IMR-90 (cell line): ENCODE results near the gene MTA1. TPM values are rescaled to one million over a fixed set of nuclear protein-coding genes. Genes with fewer than 3 reads are reported as not detected.

Experiments used
- ATAC-seq: fragments of 200-7000 bp; cut with Tn5 transposase; 2 replicates; pipeline ENCODE4 v1.9.1; 2020; ENCODE audit warnings: low read depth, mild to moderate bottlenecking, moderate library complexity
- BruUV-seq: library from RNA; stranded (reverse); fragments of 400-500 nt; replicated peaks from 2 replicates; lab custom pipeline; 2021; lab: Mats Ljungman, UMichigan
- CTCF ChIA-PET: fragments of 300-600 bp; formaldehyde crosslinking; extraction: SDS; loops from one replicate; lab custom pipeline; 2021; ENCODE audit warnings: antibody characterized with exemption; lab: Yijun Ruan, JAX
- POLR2A ChIA-PET: fragments of 300-600 bp; sonication (Branson Sonifier 250); formaldehyde crosslinking; loops from one replicate; lab custom pipeline; 2022; ENCODE audit warnings: antibody characterized with exemption; ENCODE audit not compliant: unreplicated experiment; lab: Charles Lee
- DNase-seq: peaks from one replicate; pipeline ENCODE4 v3.0.0; 2013
- H2AFZ ChIP-seq: replicated peaks from 2 replicates; pipeline ENCODE3; 2013; ENCODE audit warnings: low read length, mild to moderate bottlenecking; ENCODE audit not compliant: poor library complexity
- H2AK5ac ChIP-seq: 2 replicates; pipeline ENCODE4 v1.6.1; 2013; ENCODE audit warnings: low read depth, low read length, inconsistent platforms
- H2AK9ac ChIP-seq: replicated peaks from 2 replicates; pipeline ENCODE3; 2013; ENCODE audit warnings: mild to moderate bottlenecking, low read depth, low read length, moderate library complexity; ENCODE audit not compliant: poor library complexity
- H2BK120ac ChIP-seq: 2 replicates; pipeline ENCODE4 v1.6.1; 2013; ENCODE audit warnings: low read depth, low read length, inconsistent platforms
- H2BK15ac ChIP-seq: 3 replicates; pipeline ENCODE4 v1.6.1; 2013; ENCODE audit warnings: low read depth, low read length, inconsistent platforms
- H2BK20ac ChIP-seq: 2 replicates; pipeline ENCODE4 v1.6.1; 2013; ENCODE audit warnings: low read depth, mild to moderate bottlenecking, inconsistent platforms, low read length, moderate library complexity
- H2BK5ac ChIP-seq: 2 replicates; pipeline ENCODE4 v1.6.1; 2013; ENCODE audit warnings: mild to moderate bottlenecking, low read depth, low read length, inconsistent platforms; ENCODE audit not compliant: poor library complexity, severe bottlenecking
- H3K14ac ChIP-seq: replicated peaks from 2 replicates; pipeline ENCODE4 v1.6.1; 2013; ENCODE audit warnings: low read depth, low read length, inconsistent platforms
- H3K18ac ChIP-seq: 2 replicates; pipeline ENCODE4 v1.6.1; 2013; ENCODE audit warnings: low read depth, low read length, control low read depth
- H3K23ac ChIP-seq: 2 replicates; pipeline ENCODE4 v1.6.1; 2013; ENCODE audit warnings: low read depth, low read length, inconsistent platforms
- H3K27ac ChIP-seq: 2 replicates; pipeline ENCODE4 v1.5.1; 2013; ENCODE audit warnings: mild to moderate bottlenecking, control low read depth, low read length; ENCODE audit not compliant: insufficient read depth
- H3K27me3 ChIP-seq: 2 replicates; pipeline ENCODE4 v1.6.1; 2013; ENCODE audit warnings: low read length; ENCODE audit not compliant: control insufficient read depth, insufficient read depth
- H3K36me3 ChIP-seq: 2 replicates; pipeline ENCODE4 v1.6.1; 2013; ENCODE audit warnings: low read length, mixed read lengths; ENCODE audit not compliant: control insufficient read depth, insufficient read depth
- H3K4ac ChIP-seq: 2 replicates; pipeline ENCODE4 v1.6.1; 2013; ENCODE audit warnings: low read depth, low read length, inconsistent platforms
- H3K4me1 ChIP-seq: 2 replicates; pipeline ENCODE4 v1.6.1; 2013; ENCODE audit warnings: low read length, mixed read lengths; ENCODE audit not compliant: control insufficient read depth, insufficient read depth
- H3K4me2 ChIP-seq: 2 replicates; pipeline ENCODE4 v1.6.1; 2013; ENCODE audit warnings: low read depth, mild to moderate bottlenecking, control low read depth, low read length, moderate library complexity
- H3K4me3 ChIP-seq: 2 replicates; pipeline ENCODE4 v1.5.1; 2013; ENCODE audit warnings: low read depth, mild to moderate bottlenecking, control low read depth, low read length, moderate library complexity; ENCODE audit not compliant: insufficient read depth
- H3K56ac ChIP-seq: 2 replicates; pipeline ENCODE4 v1.6.1; 2013; ENCODE audit warnings: low read length, inconsistent platforms; ENCODE audit not compliant: insufficient read depth; ENCODE audit errors: extremely low read depth
- H3K79me1 ChIP-seq, 2 experiments: 2 replicates each; pipeline ENCODE4 v1.6.1; 2013; ENCODE audit warnings: low read length in 2 of 2, inconsistent platforms in 1 of 2, low read depth in 1 of 2
- H3K9ac ChIP-seq: 2 replicates; pipeline ENCODE4 v1.6.1; 2013; ENCODE audit warnings: low read depth, low read length, control low read depth
- H3K9me1 ChIP-seq: 2 replicates; pipeline ENCODE4 v1.6.1; 2013; ENCODE audit warnings: low read length, inconsistent platforms; ENCODE audit not compliant: insufficient read depth
- H3K9me3 ChIP-seq: 2 replicates; pipeline ENCODE4 v1.6.1; 2013; ENCODE audit warnings: low read length; ENCODE audit not compliant: control insufficient read depth, insufficient read depth
- H4K20me1 ChIP-seq: 2 replicates; pipeline ENCODE4 v1.6.1; 2013; ENCODE audit warnings: low read length, inconsistent platforms; ENCODE audit not compliant: insufficient read depth
- H4K5ac ChIP-seq: 2 replicates; pipeline ENCODE4 v1.6.1; 2013; ENCODE audit warnings: mild to moderate bottlenecking, low read depth, low read length, control low read depth
- H4K8ac ChIP-seq, 2 experiments: 2 replicates each; pipeline ENCODE4 v1.6.1; 2013; ENCODE audit warnings: low read depth in 2 of 2, low read length in 2 of 2, control low read depth in 1 of 2, inconsistent platforms in 1 of 2
- H4K91ac ChIP-seq: 2 replicates; pipeline ENCODE4 v1.6.1; 2013; ENCODE audit warnings: low read depth, low read length, inconsistent platforms; ENCODE audit not compliant: insufficient read depth
- RCOR1 ChIP-seq: IDR thresholded peaks from 2 replicates; pipeline ENCODE4 v1.6.1; 2012; ENCODE audit warnings: mild to moderate bottlenecking, low read length, improper control_type of control experiment; ENCODE audit not compliant: insufficient replicate concordance
- WGBS, 2 experiments: methylation state at CpG; one replicate each; pipeline versions ENCODE4 v1.1.5 to v1.1.7; 2013; ENCODE audit warnings: missing lambda C conversion rate in 2 of 2; ENCODE audit not compliant: insufficient read length in 1 of 2; ENCODE audit errors: extremely low coverage in 2 of 2; 5-methylcytosine and 5-hydroxymethylcytosine counted together
- dilution Hi-C: fragments of 300-500 bp; cut with HindIII; formaldehyde crosslinking; loops from one replicate; pipeline ENCODE4 v1.14.3; 2018; ENCODE audit warnings: low sequenced_read_pairs; ENCODE audit not compliant: unreplicated experiment
- in situ Hi-C: fragments of 300-500 bp; cut with MboI; formaldehyde crosslinking; loops from 3 replicates; pipeline ENCODE4 v1.14.3; 2019; ENCODE audit warnings: low sequenced_read_pairs, inconsistent platforms, mixed read lengths
- intact Hi-C: fragments of 100-400 bp; cut with micrococcal nuclease; formaldehyde crosslinking; loops from 2 replicates; pipeline ENCODE4 v1.10.0; 2022
- polyA plus RNA-seq, 3 experiments: library from polyadenylated mRNA; depleted of rRNA; stranded (reverse); fragments of >200 nt; gene quantifications; 2 replicates each; pipeline ENCODE4 v1.2.3, GENCODE V29; 2012; ENCODE audit warnings: low replicate concordance in 1 of 3
- total RNA-seq: library from RNA; depleted of rRNA; stranded (reverse); fragments of >200 nt; gene quantifications from 2 replicates; pipeline ENCODE4 v1.2.3, GENCODE V29; 2012

Gene MTA1
- total and polyA plus RNA-seq, 2 of the 4 experiments (the other 2 are of a cell fraction): 21.5 to 61.6 TPM

GRCh38 chr14:105497671-105498429, 78.2 kb downstream of the MTA1 start:
- H2BK120ac ChIP-seq: no peak overlapping the region
- H2BK20ac ChIP-seq: no peak overlapping the region
- H3K9me1 ChIP-seq: no peaks in the 10 kb centered on the region
- no peak overlapping the region for H3K4ac ChIP-seq
- no peak overlapping the region for H2BK5ac ChIP-seq
- no peak overlapping the region for H4K5ac ChIP-seq
- ATAC-seq (no peak), DNase-seq (no peak)
- no TSS peak for BruUV-seq
- no peak overlapping the region for H2AK5ac ChIP-seq
- no peak overlapping the region for H3K4me3 ChIP-seq
- no peak for TF ChIP-seq RCOR1
- no peaks in the 10 kb centered on the region for H3K27me3 ChIP-seq
- H2AFZ ChIP-seq: no peak overlapping the region
- H3K4me2 ChIP-seq: no peak overlapping the region
- POLR2A ChIA-PET: no interaction called here
- no peaks in the 10 kb centered on the region for H3K36me3 ChIP-seq
- WGBS, 2 experiments: 91% methylated on average over 10 of the region's 31 CpGs; no CpG with 5 or more reads in 1 of the 2 experiments
- no peaks in the 10 kb centered on the region for H3K9me3 ChIP-seq
- intact Hi-C loops (no loop called here), in situ Hi-C loops (no loop called here), dilution Hi-C loops (no loop called here)
- no peak overlapping the region for H4K91ac ChIP-seq
- no peak overlapping the region for H4K8ac ChIP-seq
- no peak overlapping the region for H3K27ac ChIP-seq
- no peak overlapping the region for H2AK9ac ChIP-seq
- H4K20me1 ChIP-seq: no peaks in the 10 kb centered on the region
- H3K4me1 ChIP-seq: no peaks in the 10 kb centered on the region
- no peak overlapping the region for H3K56ac ChIP-seq
- H3K18ac ChIP-seq: no peak overlapping the region
- no peak overlapping the region for H3K23ac ChIP-seq
- CTCF ChIA-PET: no interaction called here
- H2BK15ac ChIP-seq: no peak overlapping the region
- H3K9ac ChIP-seq: no peak overlapping the region
- H3K14ac ChIP-seq: no peak overlapping the region
- no peaks in the 10 kb centered on the region for H3K79me1 ChIP-seq
